Transverse colon (tissue), 4 donors: ENCODE results near the gene RANGRF. TPM values are rescaled to one million over a fixed set of nuclear protein-coding genes. Genes with fewer than 3 reads are reported as not detected.

ENCODE experiments used
- small RNA-seq, 4 donors: library from RNA; depleted of rRNA; stranded (forward); fragments of <200 nt; gene quantifications; one replicate each; pipeline ENCODE3, GENCODE V24; 2016
- total RNA-seq, 4 donors: library from RNA; depleted of rRNA; stranded (reverse); fragments of >200 nt; gene quantifications; one replicate each; pipeline ENCODE4 v1.1.0, GENCODE V29; 2016

The RANGRF gene
- total RNA-seq, 4 donors from 2014 or later: 8.4 to 47.1 (median 14.6) TPM

Small RNA genes lying within 50 kb of the gene (small RNA-seq; reads per million reads assigned to genes)
- 0 reads per million in 4 donors for gene RF00265

Other genes starting within 250 kb of the RANGRF start
- gene ALOX15B, start 249.6 kb upstream of the RANGRF start, total RNA-seq: 10 to 100 TPM in 1 of 4 donors, 1 to 10 TPM in 3; 3.3 to 44.4 (median 5.4) TPM
- gene ALOX12B, start 201.0 kb upstream of the RANGRF start, total RNA-seq: not detected
- gene ALOXE3, start 170.2 kb upstream of the RANGRF start, total RNA-seq: under 1 TPM in 1 of 4 donors, not detected in 3; 0.79 TPM
- not detected for gene HES7, start 164.6 kb upstream of the RANGRF start, total RNA-seq
- 100 to 1,000 TPM in 2 of 4 donors, 10 to 100 TPM in 2; 55.9 to 211 (median 109) TPM for gene PER1, start 136.3 kb upstream of the RANGRF start, total RNA-seq
- 10 to 100 TPM; 20.9 to 49.4 (median 30.1) TPM for gene VAMP2, start 125.7 kb upstream of the RANGRF start, total RNA-seq
- 10 to 100 TPM in 2 of 4 donors, 1 to 10 TPM in 2; 1.5 to 74.6 (median 18.3) TPM for gene TMEM107, start 112.3 kb upstream of the RANGRF start, total RNA-seq
- 10 to 100 TPM in 3 of 4 donors, 1 to 10 TPM in 1; 3.2 to 17.1 (median 12.7) TPM for gene BORCS6, start 98.5 kb upstream of the RANGRF start, total RNA-seq
- 1 to 10 TPM; 2.2 to 8.6 (median 5.6) TPM for gene AURKB, start 78.1 kb upstream of the RANGRF start, total RNA-seq
- gene CTC1, start 40.6 kb upstream of the RANGRF start, total RNA-seq: 100 to 1,000 TPM in 1 of 4 donors, 10 to 100 TPM in 3; 19.9 to 139 (median 31.7) TPM
- 10 to 100 TPM in 2 of 4 donors, 1 to 10 TPM in 1, under 1 TPM in 1; 0.75 to 24.9 (median 8.9) TPM for gene PFAS, start 39.4 kb upstream of the RANGRF start, total RNA-seq
- gene SLC25A35, start 6.7 kb downstream of the RANGRF start, total RNA-seq: 10 to 100 TPM in 1 of 4 donors, 1 to 10 TPM in 3; 2.2 to 27.7 (median 4.2) TPM
- 10 to 100 TPM in 2 of 4 donors, 1 to 10 TPM in 1, under 1 TPM in 1; 0.96 to 18.3 (median 6.6) TPM for gene ARHGEF15, start 21.6 kb downstream of the RANGRF start, total RNA-seq
- gene ODF4, start 51.2 kb downstream of the RANGRF start, total RNA-seq: not detected
- 1,000 to 10,000 TPM in 3 of 4 donors, 100 to 1,000 TPM in 1; 714 to 2,921 (median 2,064) TPM for gene RPL26, start 94.5 kb downstream of the RANGRF start, total RNA-seq
- not detected for gene RNF222, start 109.2 kb downstream of the RANGRF start, total RNA-seq
- 10 to 100 TPM; 28.3 to 82.4 (median 77.2) TPM for gene NDEL1, start 147.2 kb downstream of the RANGRF start, total RNA-seq